Measurements from ENCODE around the gene CRHR1. TPM values are rescaled to one million over a fixed set of nuclear protein-coding genes. Genes with fewer than 3 reads are reported as not detected.

Gene CRHR1
- total and polyA plus RNA-seq, 10 of the 15 experiments (the other 5 are each of a cell fraction or from before 2014, with no cell fraction given) = 0.08 TPM; not detected in 9

GRCh38 chr17:45851873-45852272, 67.8 kb downstream of the CRHR1 start:
- H2AFZ ChIP-seq (ENCODE audit: control insufficient read depth, low read depth, low read length) = no peak overlapping the region
- no peaks in the 10 kb centered on the region for H3K79me2 ChIP-seq (ENCODE audit: control insufficient read depth, insufficient read depth, low read length)
- in situ Hi-C loops (cut with MboI) (no loop called here), intact Hi-C loops (cut with micrococcal nuclease; ENCODE audit: unreplicated experiment) (loop anchor here (1.0 kb wide), 1 partner anchor 212 kb away; no protein-coding TSS in a partner anchor)
- SMC1A ChIA-PET (ENCODE audit: uncharacterized antibody, unreplicated experiment) = interaction anchor here (0.9 kb wide), 1 partner anchor 20 kb away, joined by 3 read pairs; no protein-coding TSS in a partner anchor
- no TSS peak for BruUV-seq (replicated peaks)
- WGBS (ENCODE audit: insufficient coverage, insufficient replicate concordance, low lambda C conversion rate, missing lambda C conversion rate) = 44% methylated on average over 1 of the region's 1 CpG
- POLR2A ChIA-PET = no interaction called here
- DNase-seq (ENCODE audit: low read depth, low spot score) (no peak), FAIRE-seq (no peak), ATAC-seq (no peak)
- no peaks in the 10 kb centered on the region for H3K9me3 ChIP-seq (replicated peaks; ENCODE audit: control insufficient read depth, insufficient read depth, low read length)
- no peaks in the 10 kb centered on the region for H4K20me1 ChIP-seq (ENCODE audit: control insufficient read depth, insufficient read depth)
- no peaks in the 10 kb centered on the region; a peak in 1 of 4 replicates for H3K27me3 ChIP-seq (replicated peaks in 1 of 2; ENCODE audit: control insufficient read depth in 2 of 2, insufficient read depth in 2 of 2, low read length in 1 of 2)
- no peak overlapping the region for H3K27ac ChIP-seq (ENCODE audit: control insufficient read depth, insufficient read depth)
- no peaks in the 10 kb centered on the region for H3K36me3 ChIP-seq (ENCODE audit: control insufficient read depth in 2 of 2, insufficient read depth in 2 of 2, low read length in 1 of 2)
- no peak overlapping the region for H3K4me3 ChIP-seq
- H3K9ac ChIP-seq (ENCODE audit: control insufficient read depth, insufficient read depth, low read length) = no peak overlapping the region
- RAD21 ChIA-PET (ENCODE audit: unreplicated experiment) = interaction anchor here (1.3 to 1.5 kb wide), 2 partner anchors 70 to 212 kb away, joined by 3 to 8 read pairs; no protein-coding TSS in a partner anchor
- no peaks in the 10 kb centered on the region for H3K4me1 ChIP-seq (ENCODE audit: control insufficient read depth, insufficient read depth, low read length)
- no peak overlapping the region for H3K4me2 ChIP-seq (ENCODE audit: control insufficient read depth, insufficient read depth)
- TF ChIP-seq, protein P1, sequence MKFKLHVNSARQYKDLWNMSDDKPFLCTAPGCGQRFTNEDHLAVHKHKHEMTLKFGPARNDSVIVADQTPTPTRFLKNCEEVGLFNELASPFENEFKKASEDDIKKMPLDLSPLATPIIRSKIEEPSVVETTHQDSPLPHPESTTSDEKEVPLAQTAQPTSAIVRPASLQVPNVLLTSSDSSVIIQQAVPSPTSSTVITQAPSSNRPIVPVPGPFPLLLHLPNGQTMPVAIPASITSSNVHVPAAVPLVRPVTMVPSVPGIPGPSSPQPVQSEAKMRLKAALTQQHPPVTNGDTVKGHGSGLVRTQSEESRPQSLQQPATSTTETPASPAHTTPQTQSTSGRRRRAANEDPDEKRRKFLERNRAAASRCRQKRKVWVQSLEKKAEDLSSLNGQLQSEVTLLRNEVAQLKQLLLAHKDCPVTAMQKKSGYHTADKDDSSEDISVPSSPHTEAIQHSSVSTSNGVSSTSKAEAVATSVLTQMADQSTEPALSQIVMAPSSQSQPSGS (IDR thresholded peaks at IDR 0.05; ENCODE audit: low read length) = no peak
- TF ChIP-seq E4F1 (IDR thresholded peaks at IDR 0.05; ENCODE audit: borderline replicate concordance, partially characterized antibody) (no peak), PAX8 (IDR thresholded peaks at IDR 0.05) (no peak), IRF5 (IDR thresholded peaks at IDR 0.05; ENCODE audit: borderline replicate concordance) (no peak), ESRRA (IDR thresholded peaks at IDR 0.05; ENCODE audit: low read length) (no peak), ATF7 (IDR thresholded peaks at IDR 0.05; ENCODE audit: low read depth) (no peak), DPF2 (IDR thresholded peaks at IDR 0.05) (no peak), ZNF24 (IDR thresholded peaks at IDR 0.05) (no peak), EZH2 (IDR thresholded peaks at IDR 0.05; ENCODE audit: borderline replicate concordance, control insufficient read depth, low read depth, low read length) (no peak), BHLHE40 (IDR thresholded peaks at IDR 0.05; ENCODE audit: borderline replicate concordance in 1 of 2, low read depth in 2 of 2, low read length in 1 of 2) (no peak), KDM1A (IDR thresholded peaks at IDR 0.05; ENCODE audit: borderline replicate concordance) (no peak), HCFC1 (IDR thresholded peaks at IDR 0.05; ENCODE audit: low read length) (no peak), TBL1XR1 (IDR thresholded peaks at IDR 0.05; ENCODE audit: low read depth, low read length) (no peak)
- CTCF ChIA-PET = interaction anchor here (0.5 to 3.1 kb wide), 19 partner anchors 9 to 717 kb away, joined by 3 to 15 read pairs (median 4); partner anchors contain the start of gene ACBD4

Data from GM12878 (cell line).